ENCODE results near the gene SLC25A27.

Gene SLC25A27

DNA sequence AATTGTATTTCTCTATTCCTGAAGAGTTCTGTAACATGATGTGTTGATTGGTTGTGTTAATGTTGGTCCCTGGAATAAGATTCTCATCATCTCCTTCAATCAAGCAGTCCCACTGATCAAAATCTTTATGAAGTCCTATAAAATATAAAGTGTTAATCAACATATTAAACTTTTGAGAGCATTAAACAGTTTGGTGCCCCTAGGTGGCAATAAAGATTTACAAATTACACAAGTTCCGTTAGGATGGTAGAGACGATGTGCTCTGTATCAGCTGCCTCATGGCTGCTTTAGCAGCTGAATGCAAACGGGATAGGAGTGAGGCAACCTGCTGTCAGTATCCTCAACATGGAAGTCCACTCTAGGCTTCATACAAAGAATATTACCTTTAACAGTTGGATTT is 51.8 kb downstream of the SLC25A27 start:
- in situ Hi-C loops (cut with MboI; ENCODE audit: low sequenced_read_pairs) = loop anchor here (10.0 kb wide), 1 partner anchor 70 kb away; no protein-coding TSS in a partner anchor

DNA sequence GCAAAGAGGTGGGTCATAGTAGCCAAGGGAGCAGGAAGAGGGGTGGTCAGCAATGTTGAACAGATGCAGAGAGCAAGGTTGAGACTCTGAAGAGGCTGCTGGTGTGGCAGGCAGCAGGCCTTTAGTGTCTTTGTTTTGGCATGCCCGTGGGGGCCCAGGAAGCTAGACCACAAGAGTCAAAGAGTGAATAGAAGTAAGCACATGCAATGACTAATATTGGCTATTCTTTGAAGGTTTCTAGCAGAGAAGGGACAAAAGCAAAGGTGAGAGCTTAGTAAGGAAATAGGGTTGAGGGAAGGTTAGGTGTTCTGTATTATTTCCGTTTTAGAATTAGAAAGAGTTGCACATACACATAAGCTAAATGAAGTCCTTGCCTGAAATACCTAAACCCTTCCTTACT is 53.7 kb downstream of the SLC25A27 start:
- in situ Hi-C loops (cut with MboI; ENCODE audit: low sequenced_read_pairs) = loop anchor here (10.0 kb wide), 1 partner anchor 68 kb away; no protein-coding TSS in a partner anchor

DNA sequence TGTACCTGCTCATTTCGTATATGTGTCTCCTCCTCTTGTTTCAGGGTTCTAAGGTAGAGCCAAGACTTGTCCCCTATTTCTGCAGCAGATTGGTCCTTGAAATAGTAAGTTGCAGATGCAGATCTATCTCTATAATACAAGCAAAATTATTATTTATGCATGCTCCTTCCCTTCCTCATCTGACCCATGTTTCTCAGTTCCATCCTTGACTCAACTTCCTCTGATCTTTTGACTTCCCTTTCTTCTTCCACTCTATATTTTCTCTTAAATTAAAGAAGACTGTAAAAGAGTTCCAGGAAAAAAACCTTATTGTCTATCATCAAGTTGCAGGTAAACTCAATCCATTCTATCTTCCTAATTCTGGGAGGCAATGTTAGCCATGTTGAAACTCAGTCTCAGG is 58.7 kb downstream of the SLC25A27 start:
- in situ Hi-C loops (cut with MboI; ENCODE audit: low sequenced_read_pairs) = no loop called here

DNA sequence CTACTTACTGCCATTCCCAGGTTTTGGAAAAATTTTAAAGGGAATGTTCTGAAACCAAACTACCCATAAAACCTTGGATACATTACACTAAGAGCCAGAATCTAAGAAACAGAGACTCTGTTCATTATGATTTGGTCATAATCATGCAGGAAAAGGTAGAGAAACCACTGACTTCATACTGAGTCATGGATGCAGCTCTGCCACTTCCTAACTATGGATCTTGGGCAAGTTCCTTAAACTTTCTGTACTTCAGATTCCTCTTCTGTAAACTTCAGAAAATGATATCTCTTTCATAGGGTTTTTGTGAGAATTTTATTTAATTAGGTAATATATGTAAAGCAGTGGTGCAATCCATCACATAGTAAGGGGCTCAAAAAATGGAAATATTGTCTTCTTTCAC is 62.4 kb downstream of the SLC25A27 start:
- in situ Hi-C loops (cut with MboI; ENCODE audit: low sequenced_read_pairs) = no loop called here

DNA sequence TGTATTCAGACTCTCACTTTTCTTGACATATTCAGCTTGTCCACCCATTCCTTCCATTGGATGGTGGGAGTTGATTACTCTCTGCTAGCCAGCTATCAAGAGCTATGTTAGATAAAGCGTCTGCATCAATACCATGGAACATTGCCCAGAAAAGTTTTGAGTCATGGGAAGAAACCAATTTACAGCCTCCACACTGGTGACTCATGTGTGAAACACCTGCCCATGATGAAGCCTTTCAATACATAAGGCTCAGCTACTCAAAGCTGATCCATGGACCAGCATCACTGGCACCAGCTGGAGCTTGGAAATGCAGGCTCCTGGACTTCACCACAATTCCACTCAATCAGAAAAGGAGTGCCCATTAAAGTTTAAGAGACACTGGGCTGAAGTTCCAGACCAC is 66.3 kb downstream of the SLC25A27 start:
- in situ Hi-C loops (cut with MboI; ENCODE audit: low sequenced_read_pairs) = no loop called here

DNA sequence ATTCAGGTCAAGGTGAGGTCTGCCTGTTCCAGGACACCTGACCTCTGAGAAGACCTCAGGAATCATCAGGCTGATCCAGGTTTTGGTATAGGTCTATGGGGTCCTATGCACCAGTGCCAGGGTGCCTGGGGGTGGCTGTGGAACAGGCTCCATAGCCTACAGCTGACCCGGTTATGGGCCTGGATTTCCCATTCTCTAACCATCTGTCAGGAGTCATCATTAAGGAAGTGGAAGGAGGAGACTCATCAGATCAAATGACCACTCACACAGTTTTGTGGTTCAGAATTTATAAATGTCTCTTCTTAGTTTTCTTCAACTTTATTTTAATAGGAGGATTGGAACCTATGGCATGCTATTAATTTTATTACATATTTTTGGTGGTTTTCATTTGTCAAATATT is 67.6 kb downstream of the SLC25A27 start:
- in situ Hi-C loops (cut with MboI; ENCODE audit: low sequenced_read_pairs) = no loop called here
